DOHH2 (cell line): Measurements from ENCODE around the gene CCDC158.
"Not testable (repeated sequence)": the region's sequence is repeated elsewhere in the genome, so short reads cannot be mapped to it uniquely, and the experiment has no call there.

Experiments
- EZH2phosphoT487 ChIP-seq: fragments of 200-600 bp; sonication (generic); IDR thresholded peaks from 2 replicates; pipeline ENCODE4 v1.6.1; 2017; ENCODE audit warnings: borderline replicate concordance, mild to moderate bottlenecking, antibody characterized with exemption, low read length, moderate library complexity, mixed read lengths
- TF ChIP-seq, protein P1 (sequence below): fragments of 200-600 bp; sonication (generic); IDR thresholded peaks from one replicate; pipeline ENCODE4 v1.5.1; 2014; ENCODE audit warnings: antibody characterized with exemption, mild to moderate bottlenecking, low read depth, low read length; ENCODE audit not compliant: poor library complexity, severe bottlenecking

GRCh38 chr4:76454073-76454472, 33.1 kb upstream of the CCDC158 start:
- TF ChIP-seq, protein P1, sequence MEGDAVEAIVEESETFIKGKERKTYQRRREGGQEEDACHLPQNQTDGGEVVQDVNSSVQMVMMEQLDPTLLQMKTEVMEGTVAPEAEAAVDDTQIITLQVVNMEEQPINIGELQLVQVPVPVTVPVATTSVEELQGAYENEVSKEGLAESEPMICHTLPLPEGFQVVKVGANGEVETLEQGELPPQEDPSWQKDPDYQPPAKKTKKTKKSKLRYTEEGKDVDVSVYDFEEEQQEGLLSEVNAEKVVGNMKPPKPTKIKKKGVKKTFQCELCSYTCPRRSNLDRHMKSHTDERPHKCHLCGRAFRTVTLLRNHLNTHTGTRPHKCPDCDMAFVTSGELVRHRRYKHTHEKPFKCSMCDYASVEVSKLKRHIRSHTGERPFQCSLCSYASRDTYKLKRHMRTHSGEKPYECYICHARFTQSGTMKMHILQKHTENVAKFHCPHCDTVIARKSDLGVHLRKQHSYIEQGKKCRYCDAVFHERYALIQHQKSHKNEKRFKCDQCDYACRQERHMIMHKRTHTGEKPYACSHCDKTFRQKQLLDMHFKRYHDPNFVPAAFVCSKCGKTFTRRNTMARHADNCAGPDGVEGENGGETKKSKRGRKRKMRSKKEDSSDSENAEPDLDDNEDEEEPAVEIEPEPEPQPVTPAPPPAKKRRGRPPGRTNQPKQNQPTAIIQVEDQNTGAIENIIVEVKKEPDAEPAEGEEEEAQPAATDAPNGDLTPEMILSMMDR: not testable (repeated sequence)
- not testable (repeated sequence) for TF ChIP-seq EZH2phosphoT487
